ENCODE measurements around the gene GADD45GIP1.
A peak's percentile ranks its signal among the peaks of the same experiment; 100 is the strongest.

GADD45GIP1 gene

DNA sequence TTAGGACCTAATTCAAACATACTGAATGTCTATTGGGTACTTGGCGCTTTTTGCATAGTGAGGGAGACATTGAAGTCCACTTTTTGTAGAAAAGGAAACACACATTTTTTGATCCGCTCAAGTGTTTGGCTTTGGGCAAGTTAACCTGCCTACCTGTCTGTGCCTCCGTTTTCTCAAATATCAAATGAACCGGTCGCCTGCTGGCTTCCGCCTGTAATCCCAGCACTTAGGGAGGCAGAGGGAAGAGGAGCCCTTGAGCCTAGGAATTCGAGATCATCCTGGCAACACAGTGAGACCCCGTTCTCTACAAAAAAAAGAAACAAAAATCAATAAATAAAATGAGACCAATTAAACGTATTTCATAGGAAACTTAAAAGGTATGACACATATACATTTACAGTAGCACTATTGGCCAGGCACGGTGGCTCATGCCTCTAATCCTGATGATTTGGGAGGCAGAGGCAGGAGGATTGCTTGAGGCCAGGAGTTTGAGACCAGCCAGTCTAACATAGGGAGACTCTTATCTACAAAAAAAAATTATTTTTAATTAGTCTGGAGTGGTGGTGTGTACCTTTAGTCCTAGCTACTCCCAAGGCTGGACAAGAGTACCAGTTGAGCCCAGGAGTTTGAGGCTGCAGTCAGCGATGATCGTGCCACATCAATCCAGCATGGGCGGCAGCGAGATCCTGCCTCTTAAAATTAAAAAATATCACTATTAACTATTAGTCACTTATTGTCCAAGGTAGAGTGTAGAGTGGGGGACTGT is 10.1 kb downstream of the GADD45GIP1 start:
- DNase-seq (ENCODE audit: low read depth): no peak
- in situ Hi-C loops (cut with HindIII; ENCODE audit: low sequenced_read_pairs): no loop called here
- TF ChIP-seq, protein P1, sequence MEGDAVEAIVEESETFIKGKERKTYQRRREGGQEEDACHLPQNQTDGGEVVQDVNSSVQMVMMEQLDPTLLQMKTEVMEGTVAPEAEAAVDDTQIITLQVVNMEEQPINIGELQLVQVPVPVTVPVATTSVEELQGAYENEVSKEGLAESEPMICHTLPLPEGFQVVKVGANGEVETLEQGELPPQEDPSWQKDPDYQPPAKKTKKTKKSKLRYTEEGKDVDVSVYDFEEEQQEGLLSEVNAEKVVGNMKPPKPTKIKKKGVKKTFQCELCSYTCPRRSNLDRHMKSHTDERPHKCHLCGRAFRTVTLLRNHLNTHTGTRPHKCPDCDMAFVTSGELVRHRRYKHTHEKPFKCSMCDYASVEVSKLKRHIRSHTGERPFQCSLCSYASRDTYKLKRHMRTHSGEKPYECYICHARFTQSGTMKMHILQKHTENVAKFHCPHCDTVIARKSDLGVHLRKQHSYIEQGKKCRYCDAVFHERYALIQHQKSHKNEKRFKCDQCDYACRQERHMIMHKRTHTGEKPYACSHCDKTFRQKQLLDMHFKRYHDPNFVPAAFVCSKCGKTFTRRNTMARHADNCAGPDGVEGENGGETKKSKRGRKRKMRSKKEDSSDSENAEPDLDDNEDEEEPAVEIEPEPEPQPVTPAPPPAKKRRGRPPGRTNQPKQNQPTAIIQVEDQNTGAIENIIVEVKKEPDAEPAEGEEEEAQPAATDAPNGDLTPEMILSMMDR (IDR thresholded peaks at IDR 0.05; ENCODE audit: low read depth, low read length, missing control alignments): no peak
- H3K4me3 ChIP-seq (ENCODE audit: low read depth, low read length): peak overlapping the region; percentile 72

DNA sequence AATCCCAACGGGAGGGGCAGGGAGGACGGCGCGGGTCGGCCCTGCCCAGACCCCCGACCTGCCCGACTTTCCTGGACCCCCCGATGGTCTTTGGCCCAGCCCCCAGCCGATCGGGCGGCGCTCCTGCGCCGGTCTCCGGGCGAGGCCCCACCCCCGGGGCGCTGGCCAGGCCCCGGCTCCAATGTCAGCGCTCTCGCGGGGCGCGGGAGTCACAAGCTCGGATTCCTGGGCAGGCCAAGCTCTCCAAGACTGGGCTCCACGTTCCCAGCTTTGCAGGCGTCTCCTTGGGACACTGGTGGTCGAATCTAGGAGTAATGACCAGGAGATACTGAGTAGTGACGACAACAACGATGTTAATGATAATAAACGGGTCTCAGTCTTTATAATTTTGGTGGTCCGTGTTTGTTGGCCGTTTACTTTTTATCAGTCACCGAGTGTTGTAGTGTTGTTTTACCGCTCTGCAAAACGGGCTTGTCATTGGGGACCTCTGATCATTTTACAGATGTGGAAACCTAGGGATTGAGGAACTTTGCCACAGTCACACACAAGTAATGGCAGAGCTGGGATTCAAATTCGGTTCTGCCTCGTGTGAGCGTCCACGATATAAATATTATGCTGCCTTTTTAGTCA is 10.8 kb downstream of the GADD45GIP1 start:
- peak overlapping the region; percentile 72 for H3K4me3 ChIP-seq (ENCODE audit: low read depth, low read length)
- DNase-seq (ENCODE audit: low read depth): peak; percentile 58
- TF ChIP-seq, protein P1 (IDR thresholded peaks at IDR 0.05; ENCODE audit: low read depth, low read length, missing control alignments): no peak
- in situ Hi-C loops (cut with HindIII; ENCODE audit: low sequenced_read_pairs): no loop called here

DNA sequence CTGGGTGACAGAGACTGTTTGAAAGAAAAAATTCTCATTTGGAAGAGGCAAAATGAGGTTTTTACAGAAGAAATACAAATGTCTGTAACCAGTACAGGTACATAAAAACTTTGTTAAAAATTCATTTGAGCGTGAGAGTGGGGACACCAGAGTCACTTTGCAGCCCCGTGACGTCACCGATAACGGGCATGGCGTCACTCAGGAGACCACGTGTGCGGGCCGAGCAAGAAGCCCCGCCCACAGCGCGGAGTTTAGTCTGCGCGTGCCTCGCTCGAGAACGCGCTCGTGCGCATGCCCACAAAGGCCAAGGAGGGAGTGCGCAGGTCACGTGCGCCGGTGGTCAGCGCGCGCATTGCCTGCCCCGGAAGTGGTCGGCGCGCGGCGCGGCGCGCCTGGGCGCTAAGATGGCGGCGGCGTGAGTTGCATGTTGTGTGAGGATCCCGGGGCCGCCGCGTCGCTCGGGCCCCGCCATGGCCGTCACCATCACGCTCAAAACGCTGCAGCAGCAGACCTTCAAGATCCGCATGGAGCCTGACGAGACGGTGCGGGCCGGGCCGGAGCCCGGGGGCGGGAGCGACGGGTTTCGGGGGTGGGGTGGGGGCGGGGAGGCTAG is 11.4 kb downstream of the GADD45GIP1 start, which contains the start of gene RAD23A:
RAD23A (plus strand) TSS at position 384 of the 613 bp plus-strand sequence; CDS start at position 471, 87 bp downstream.
- in situ Hi-C loops (cut with HindIII; ENCODE audit: low sequenced_read_pairs): no loop called here
- TF ChIP-seq, protein P1 (IDR thresholded peaks at IDR 0.05; ENCODE audit: low read depth, low read length, missing control alignments): no peak
- H3K4me3 ChIP-seq (ENCODE audit: low read depth, low read length): peak within 1 kb of the TSS; percentile 72
- peak; percentile 96 for DNase-seq (ENCODE audit: low read depth)

DNA sequence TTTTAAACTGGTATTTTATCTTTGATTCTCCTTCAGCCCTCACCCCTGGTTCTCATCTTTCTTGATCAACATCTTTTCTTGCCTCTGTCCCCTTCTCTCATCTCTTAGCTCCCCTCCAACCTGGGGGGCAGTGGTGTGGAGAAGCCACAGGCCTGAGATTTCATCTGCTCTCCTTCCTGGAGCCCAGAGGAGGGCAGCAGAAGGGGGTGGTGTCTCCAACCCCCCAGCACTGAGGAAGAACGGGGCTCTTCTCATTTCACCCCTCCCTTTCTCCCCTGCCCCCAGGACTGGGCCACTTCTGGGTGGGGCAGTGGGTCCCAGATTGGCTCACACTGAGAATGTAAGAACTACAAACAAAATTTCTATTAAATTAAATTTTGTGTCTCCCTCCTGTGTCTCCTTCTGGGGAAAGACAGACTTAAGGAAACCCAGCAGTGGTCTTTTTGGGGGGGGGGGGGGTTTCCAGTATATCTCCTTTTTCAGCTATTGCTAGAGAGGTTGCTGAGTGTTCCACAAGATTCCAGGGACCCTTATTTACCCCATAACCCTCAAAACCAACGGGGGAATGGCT is 12.8 kb downstream of the GADD45GIP1 start:
- TF ChIP-seq, protein P1 (IDR thresholded peaks at IDR 0.05; ENCODE audit: low read depth, low read length, missing control alignments): no peak
- H3K4me3 ChIP-seq (ENCODE audit: low read depth, low read length): no peak overlapping the region
- in situ Hi-C loops (cut with HindIII; ENCODE audit: low sequenced_read_pairs): no loop called here
- DNase-seq (ENCODE audit: low read depth): no peak

DNA sequence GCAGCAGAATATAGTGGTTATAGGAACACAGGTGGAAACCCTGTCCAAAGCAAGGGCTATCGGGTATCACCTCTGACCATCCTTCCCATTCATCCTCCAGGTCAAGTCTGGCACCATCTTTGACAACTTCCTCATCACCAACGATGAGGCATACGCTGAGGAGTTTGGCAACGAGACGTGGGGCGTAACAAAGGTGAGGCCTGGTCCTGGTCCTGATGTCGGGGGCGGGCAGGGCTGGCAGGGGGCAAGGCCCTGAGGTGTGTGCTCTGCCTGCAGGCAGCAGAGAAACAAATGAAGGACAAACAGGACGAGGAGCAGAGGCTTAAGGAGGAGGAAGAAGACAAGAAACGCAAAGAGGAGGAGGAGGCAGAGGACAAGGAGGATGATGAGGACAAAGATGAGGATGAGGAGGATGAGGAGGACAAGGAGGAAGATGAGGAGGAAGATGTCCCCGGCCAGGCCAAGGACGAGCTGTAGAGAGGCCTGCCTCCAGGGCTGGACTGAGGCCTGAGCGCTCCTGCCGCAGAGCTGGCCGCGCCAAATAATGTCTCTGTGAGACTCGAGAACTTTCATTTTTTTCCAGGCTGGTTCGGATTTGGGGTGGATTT is 13.5 kb downstream of the GADD45GIP1 start:
- in situ Hi-C loops (cut with HindIII; ENCODE audit: low sequenced_read_pairs): no loop called here
- TF ChIP-seq, protein P1 (IDR thresholded peaks at IDR 0.05; ENCODE audit: low read depth, low read length, missing control alignments): no peak
- DNase-seq (ENCODE audit: low read depth): no peak
- no peak overlapping the region for H3K4me3 ChIP-seq (ENCODE audit: low read depth, low read length)

DNA sequence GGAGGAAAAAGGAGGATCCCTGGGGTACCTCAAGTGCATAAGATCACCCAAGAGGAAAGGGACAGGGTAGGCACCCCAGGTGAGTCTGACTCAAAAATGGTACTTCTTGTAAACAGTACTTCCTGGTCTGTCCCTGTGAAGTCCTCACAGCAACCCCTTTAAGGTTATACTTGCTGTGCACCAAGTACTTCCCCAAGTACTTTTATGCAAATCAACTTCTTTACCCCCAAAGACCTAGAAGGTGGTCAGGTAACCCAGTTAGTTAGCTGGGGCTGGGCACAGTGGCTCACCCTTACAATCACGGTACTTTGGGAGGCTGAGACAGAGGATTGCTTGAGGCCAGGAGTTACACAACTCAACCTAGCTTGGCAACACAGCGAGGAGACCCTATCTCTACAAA is 16.1 kb downstream of the GADD45GIP1 start:
- peak overlapping the region; percentile 100 for H3K4me3 ChIP-seq (ENCODE audit: low read depth, low read length)
- TF ChIP-seq, protein P1 (IDR thresholded peaks at IDR 0.05; ENCODE audit: low read depth, low read length, missing control alignments): no peak
- in situ Hi-C loops (cut with HindIII; ENCODE audit: low sequenced_read_pairs): no loop called here
- DNase-seq (ENCODE audit: low read depth): no peak

Measured in astrocyte of the cerebellum (primary cell).